ENCODE data around the gene CTDP1. TPM values are rescaled to one million over a fixed set of nuclear protein-coding genes. Genes with fewer than 3 reads are reported as not detected.

The CTDP1 gene
- total and polyA plus RNA-seq, 9 of the 15 experiments (the other 6 are each of a cell fraction or from before 2014, with no cell fraction given) = 0.07 to 19.2 (median 4.0) TPM

DNA sequence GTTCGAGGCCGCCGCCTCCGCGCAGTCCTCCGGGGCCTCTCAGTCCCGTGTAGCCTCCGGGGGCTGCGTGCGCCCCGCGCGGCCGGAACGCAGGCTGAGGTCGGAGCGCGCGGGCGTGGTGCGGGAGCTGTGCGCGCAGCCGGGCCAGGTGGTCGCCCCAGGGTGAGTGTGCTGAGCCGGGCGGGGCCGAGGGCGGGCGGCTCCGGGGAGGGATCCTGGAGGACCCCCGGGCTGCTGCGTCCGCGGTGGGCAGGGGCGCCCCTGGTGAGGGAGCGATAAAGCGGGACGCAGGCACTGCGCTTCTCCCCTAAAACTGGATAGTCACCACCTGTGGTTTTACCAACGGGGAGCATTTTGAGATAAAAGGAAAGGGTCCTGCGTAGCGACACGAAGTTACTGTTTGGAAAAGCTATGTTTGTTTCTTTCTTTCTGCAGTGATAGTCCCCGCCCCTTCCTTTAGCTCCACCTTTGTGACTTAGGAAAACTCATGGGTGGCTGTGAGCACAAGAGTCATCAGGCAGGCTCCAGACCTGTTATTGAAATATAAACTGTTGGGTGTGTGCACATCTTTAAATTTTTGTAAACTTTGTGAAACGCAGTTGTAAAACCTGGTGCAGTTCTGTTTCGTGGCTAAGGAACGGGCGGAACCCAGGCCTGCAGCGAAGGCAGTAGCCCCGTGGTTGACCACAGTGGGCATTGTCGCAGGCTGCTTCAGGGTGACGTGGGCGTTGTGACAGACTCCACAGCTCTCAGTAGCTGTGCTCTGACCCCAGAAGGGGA, 687 bp downstream of the CTDP1 start:
- Histone ChIP-seq H4K20me1 (replicated peaks; ENCODE audit: control insufficient read depth, insufficient read depth, low read length) (peaks cover 7% of the 10 kb centered on the region), H3K4me1 (replicated peaks in 1 of 2; ENCODE audit: control insufficient read depth in 2 of 2, insufficient read depth in 2 of 2, low read length in 2 of 2) (peaks cover 15 to 26% of the 10 kb centered on the region in 2 experiments), H3K9me1 (ENCODE audit: control insufficient read depth, insufficient read depth, low read length) (no peaks in the 10 kb centered on the region), H3K4me3 (peak overlapping the region; percentile 74), H3K4me2 (ENCODE audit: insufficient read depth, low read length) (peak overlapping the region; percentile 86), H3K27ac (ENCODE audit: extremely low read depth, low read depth, low read length) (peak overlapping the region; percentile 99; the same call in 2 of the 3 replicates), H2AFZ (ENCODE audit: low read depth, low read length) (0 out of 2 replicates have a peak overlapping the region, but pooled peaks have one; percentile 32), H3K27me3 (ENCODE audit: control insufficient read depth in 2 of 2, insufficient read depth in 2 of 2, low read length in 2 of 2) (no peaks in the 10 kb centered on the region), H3K9ac (ENCODE audit: insufficient read depth in 1 of 2, low read depth in 2 of 2, low read length in 2 of 2) (peak overlapping the region; percentile 94 to 99), H3K36me3 (ENCODE audit: control insufficient read depth, insufficient read depth, low read length) (peaks cover 17% of the 10 kb centered on the region; the same call in 2 of the 3 replicates), H3K79me2 (ENCODE audit: control insufficient read depth, insufficient read depth, low read length) (peaks cover 76% of the 10 kb centered on the region), H3K9me3 (replicated peaks; ENCODE audit: control insufficient read depth, insufficient read depth, low read depth, low read length) (no peaks in the 10 kb centered on the region)
- ChIA-PET CTCF (ENCODE audit: low intra/inter-chr PET ratio) (no interaction called here), POLR2A (interaction anchor here (0.6 to 1.3 kb wide), 4 partner anchors 11 to 69 kb away, joined by 3 to 6 read pairs (median 3); no protein-coding TSS in a partner anchor)
- DNase-seq (ENCODE audit: extremely low read depth in 1 of 4, low spot score in 3 of 4) (peak; percentile 38 to 63 (median 49)), ATAC-seq (peak; percentile 14), FAIRE-seq (peak; percentile 67)
- TSS peak; percentile 63 for BruUV-seq (replicated peaks)
- intact Hi-C loops (cut with micrococcal nuclease) (no loop called here), in situ Hi-C loops (cut with MboI) (no loop called here)
- 3% methylated on average over 18 of the region's 54 CpGs for WGBS (ENCODE audit: insufficient coverage, low coverage, missing lambda C conversion rate)
- TF ChIP-seq HDAC2 (IDR thresholded peaks at IDR 0.05) = no peak
- TF ChIP-seq E2F6 (IDR thresholded peaks at IDR 0.05; ENCODE audit: borderline replicate concordance in 1 of 2, extremely low read depth in 1 of 2, insufficient read depth in 1 of 2, insufficient read length in 1 of 2, low read depth in 1 of 2, low read length in 1 of 2, poor library complexity in 1 of 2, severe bottlenecking in 1 of 2) = peak in 1 of 2 experiments; percentile 19
- TF ChIP-seq SIN3A (IDR thresholded peaks at IDR 0.05; ENCODE audit: borderline replicate concordance in 2 of 2, control insufficient read depth in 1 of 2, low read depth in 2 of 2, low read length in 2 of 2) = 0 out of 4 replicates have a peak, but pooled peaks of 1 of the 2 experiments have one; percentile 7
- TF ChIP-seq HMG20B (CRISPR knock-in tag; IDR thresholded peaks at IDR 0.05) = no peak
- no peak for TF ChIP-seq ZFX (CRISPR knock-in tag; IDR thresholded peaks at IDR 0.05)
- peak; percentile 93 for TF ChIP-seq ZFP36 (IDR thresholded peaks at IDR 0.05; ENCODE audit: low read depth, low read length, partially characterized antibody)
- TF ChIP-seq ZC3H8 (IDR thresholded peaks at IDR 0.05) = no peak
- no peak for TF ChIP-seq SMAD2 (IDR thresholded peaks at IDR 0.05; ENCODE audit: low read depth, low read length)
- TF ChIP-seq, protein P1, sequence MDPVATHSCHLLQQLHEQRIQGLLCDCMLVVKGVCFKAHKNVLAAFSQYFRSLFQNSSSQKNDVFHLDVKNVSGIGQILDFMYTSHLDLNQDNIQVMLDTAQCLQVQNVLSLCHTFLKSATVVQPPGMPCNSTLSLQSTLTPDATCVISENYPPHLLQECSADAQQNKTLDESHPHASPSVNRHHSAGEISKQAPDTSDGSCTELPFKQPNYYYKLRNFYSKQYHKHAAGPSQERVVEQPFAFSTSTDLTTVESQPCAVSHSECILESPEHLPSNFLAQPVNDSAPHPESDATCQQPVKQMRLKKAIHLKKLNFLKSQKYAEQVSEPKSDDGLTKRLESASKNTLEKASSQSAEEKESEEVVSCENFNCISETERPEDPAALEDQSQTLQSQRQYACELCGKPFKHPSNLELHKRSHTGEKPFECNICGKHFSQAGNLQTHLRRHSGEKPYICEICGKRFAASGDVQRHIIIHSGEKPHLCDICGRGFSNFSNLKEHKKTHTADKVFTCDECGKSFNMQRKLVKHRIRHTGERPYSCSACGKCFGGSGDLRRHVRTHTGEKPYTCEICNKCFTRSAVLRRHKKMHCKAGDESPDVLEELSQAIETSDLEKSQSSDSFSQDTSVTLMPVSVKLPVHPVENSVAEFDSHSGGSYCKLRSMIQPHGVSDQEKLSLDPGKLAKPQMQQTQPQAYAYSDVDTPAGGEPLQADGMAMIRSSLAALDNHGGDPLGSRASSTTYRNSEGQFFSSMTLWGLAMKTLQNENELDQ (CRISPR knock-in tag; IDR thresholded peaks at IDR 0.05; ENCODE audit: borderline replicate concordance) = no peak
- TF ChIP-seq TEAD1 (CRISPR knock-in tag; IDR thresholded peaks at IDR 0.05) = peak in 1 of 2 experiments; percentile 35; a peak in 1 of 4 replicates
- no peak for TF ChIP-seq CBFA2T2 (conservative IDR thresholded peaks at IDR 0.05)
- TF ChIP-seq ZNF695 (CRISPR knock-in tag; IDR thresholded peaks at IDR 0.05) = no peak
- no peak for TF ChIP-seq EP300 (IDR thresholded peaks at IDR 0.05; ENCODE audit: low read length)
- no peak for TF ChIP-seq STAT5B (CRISPR knock-in tag; IDR thresholded peaks at IDR 0.05)
- TF ChIP-seq EGR1 (conservative IDR thresholded peaks at IDR 0.05) = peak; percentile 47
- no peak for TF ChIP-seq FOXK2 (conservative IDR thresholded peaks at IDR 0.05 in 1 of 2, IDR thresholded peaks at IDR 0.05 in 1 of 2; ENCODE audit: low read depth in 2 of 2)
